Progenitor cell of endocrine pancreas (in vitro differentiated cells): ENCODE results near the gene KLHL3. TPM values are rescaled to one million over a fixed set of nuclear protein-coding genes. Genes with fewer than 3 reads are reported as not detected.

Experiments
- DNase-seq: peaks from one replicate; pipeline ENCODE4 v3.0.0; 2021; ENCODE audit warnings: low spot score; ENCODE audit not compliant: unreplicated experiment
- H3K27ac Mint-ChIP-seq: 2 replicates; pipeline ENCODE4 v1.8.0; 2021; ENCODE audit warnings: mild to moderate bottlenecking, moderate library complexity, mixed read lengths
- H3K27me3 Mint-ChIP-seq: 2 replicates; pipeline ENCODE4 v1.8.0; 2021; ENCODE audit warnings: mixed read lengths
- H3K36me3 Mint-ChIP-seq: 2 replicates; pipeline ENCODE4 v1.8.0; 2022; ENCODE audit warnings: mixed read lengths; ENCODE audit not compliant: insufficient read depth
- H3K4me1 Mint-ChIP-seq: 2 replicates; pipeline ENCODE4 v1.8.0; 2021; ENCODE audit warnings: low read depth, mixed read lengths
- H3K4me3 Mint-ChIP-seq: 2 replicates; pipeline ENCODE4 v1.8.0; 2021; ENCODE audit warnings: low read depth, mild to moderate bottlenecking, moderate library complexity, mixed read lengths
- H3K9me3 Mint-ChIP-seq: 2 replicates; pipeline ENCODE4 v1.8.0; 2021; ENCODE audit warnings: low read depth, mixed read lengths
- total RNA-seq: library from RNA; stranded (reverse); gene quantifications from 2 replicates; pipeline ENCODE4 v1.2.1, GENCODE V29; 2021
- TF ChIP-seq, protein P1 (sequence below): fragments of 200-600 bp; sonication (generic); IDR thresholded peaks from one replicate; pipeline ENCODE4 v1.5.0; 2021; ENCODE audit warnings: antibody characterized with exemption, mild to moderate bottlenecking; ENCODE audit not compliant: unreplicated experiment

The KLHL3 gene
- total RNA-seq, 1 donor from 2014 or later: 34.7 TPM

DNA sequence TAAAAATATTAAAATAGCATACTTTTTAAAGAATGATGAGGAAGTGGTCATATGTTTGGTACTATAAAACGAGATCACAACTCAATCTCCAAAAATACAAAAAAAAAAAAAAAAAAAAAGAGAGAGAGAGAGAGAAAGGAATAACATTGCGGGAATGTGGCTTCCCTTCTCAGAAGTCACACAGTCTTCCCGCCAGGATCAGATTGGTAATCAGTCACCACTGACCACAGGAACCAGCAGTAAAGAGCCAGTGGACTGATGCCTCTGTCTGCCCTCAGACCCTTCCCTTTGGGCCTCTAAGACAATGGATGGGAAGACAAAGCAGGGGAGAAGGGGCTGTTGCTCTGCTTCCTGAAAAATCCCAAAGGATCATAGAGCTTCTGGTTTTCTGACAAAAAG is 104.9 kb downstream of the KLHL3 start:
- peaks cover 12% of the 10 kb centered on the region for H3K36me3 Mint-ChIP-seq
- H3K4me3 Mint-ChIP-seq: no peak overlapping the region
- no peak overlapping the region for H3K27ac Mint-ChIP-seq
- H3K4me1 Mint-ChIP-seq: no peaks in the 10 kb centered on the region
- no peaks in the 10 kb centered on the region for H3K27me3 Mint-ChIP-seq
- TF ChIP-seq, protein P1, sequence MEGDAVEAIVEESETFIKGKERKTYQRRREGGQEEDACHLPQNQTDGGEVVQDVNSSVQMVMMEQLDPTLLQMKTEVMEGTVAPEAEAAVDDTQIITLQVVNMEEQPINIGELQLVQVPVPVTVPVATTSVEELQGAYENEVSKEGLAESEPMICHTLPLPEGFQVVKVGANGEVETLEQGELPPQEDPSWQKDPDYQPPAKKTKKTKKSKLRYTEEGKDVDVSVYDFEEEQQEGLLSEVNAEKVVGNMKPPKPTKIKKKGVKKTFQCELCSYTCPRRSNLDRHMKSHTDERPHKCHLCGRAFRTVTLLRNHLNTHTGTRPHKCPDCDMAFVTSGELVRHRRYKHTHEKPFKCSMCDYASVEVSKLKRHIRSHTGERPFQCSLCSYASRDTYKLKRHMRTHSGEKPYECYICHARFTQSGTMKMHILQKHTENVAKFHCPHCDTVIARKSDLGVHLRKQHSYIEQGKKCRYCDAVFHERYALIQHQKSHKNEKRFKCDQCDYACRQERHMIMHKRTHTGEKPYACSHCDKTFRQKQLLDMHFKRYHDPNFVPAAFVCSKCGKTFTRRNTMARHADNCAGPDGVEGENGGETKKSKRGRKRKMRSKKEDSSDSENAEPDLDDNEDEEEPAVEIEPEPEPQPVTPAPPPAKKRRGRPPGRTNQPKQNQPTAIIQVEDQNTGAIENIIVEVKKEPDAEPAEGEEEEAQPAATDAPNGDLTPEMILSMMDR: no peak
- DNase-seq: no peak
- H3K9me3 Mint-ChIP-seq: peaks cover 9% of the 10 kb centered on the region

DNA sequence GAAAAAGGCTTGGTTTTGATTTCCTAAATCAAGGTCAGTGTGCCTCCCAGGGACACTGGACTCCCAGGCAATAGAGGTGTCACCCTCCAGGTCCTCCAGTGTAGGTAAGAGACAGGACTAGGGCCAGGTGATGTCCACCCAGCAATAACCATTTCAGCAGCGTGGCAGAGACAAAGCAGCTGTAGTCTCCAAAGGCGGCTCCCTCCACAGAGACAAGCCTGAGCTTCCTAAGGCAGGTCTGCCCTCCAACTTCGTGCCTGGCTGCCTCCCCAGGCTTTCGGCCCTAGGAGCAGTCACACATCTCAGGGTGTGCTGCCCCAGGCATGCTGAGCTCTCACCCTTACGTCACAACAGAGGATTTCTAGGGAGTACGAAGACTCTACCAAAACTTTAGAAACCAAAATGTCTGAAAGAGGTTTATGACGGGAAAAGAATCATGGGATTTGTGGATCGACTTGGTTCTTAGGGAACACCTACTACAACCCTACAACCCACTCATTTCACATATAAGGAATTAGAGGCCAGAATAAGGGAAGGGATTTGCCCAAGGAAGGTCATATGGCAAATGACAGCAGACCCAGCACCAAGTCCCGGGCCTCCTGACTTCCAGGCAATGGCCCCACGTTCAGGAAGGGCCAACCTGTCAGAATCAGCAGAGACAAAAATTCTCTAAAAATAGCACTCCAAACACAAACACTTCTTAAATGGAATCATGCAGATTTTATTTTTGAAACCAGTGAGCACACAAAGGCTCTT is 105.5 kb downstream of the KLHL3 start:
- no peak for DNase-seq
- peaks cover 9% of the 10 kb centered on the region for H3K9me3 Mint-ChIP-seq
- no peaks in the 10 kb centered on the region for H3K4me1 Mint-ChIP-seq
- H3K27ac Mint-ChIP-seq: no peak overlapping the region
- TF ChIP-seq, protein P1: no peak
- no peaks in the 10 kb centered on the region for H3K27me3 Mint-ChIP-seq
- H3K36me3 Mint-ChIP-seq: peaks cover 12% of the 10 kb centered on the region
- no peak overlapping the region for H3K4me3 Mint-ChIP-seq

DNA sequence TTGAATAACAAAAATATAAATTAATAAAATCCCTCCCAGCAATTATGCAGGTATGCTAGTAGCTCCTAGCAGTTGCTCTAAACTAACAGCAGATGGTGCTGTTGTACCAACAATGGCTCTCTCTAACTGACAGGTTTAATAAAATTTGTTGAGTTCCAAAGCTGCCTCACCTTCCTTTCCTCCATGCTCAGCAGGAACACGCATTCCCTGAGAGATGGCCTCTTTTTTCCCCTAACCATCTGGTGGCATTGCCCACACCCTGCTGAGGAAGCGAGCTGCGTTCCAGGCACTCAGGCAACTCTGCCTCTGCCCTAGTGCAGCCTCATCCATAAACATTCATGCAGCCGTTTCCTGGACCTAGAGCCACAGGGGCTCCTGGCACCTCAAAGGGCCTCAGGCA is 106.2 kb downstream of the KLHL3 start:
- Mint-ChIP-seq H3K4me1 (no peaks in the 10 kb centered on the region), H3K27ac (no peak overlapping the region), H3K27me3 (no peaks in the 10 kb centered on the region), H3K9me3 (peaks cover 9% of the 10 kb centered on the region), H3K36me3 (peaks cover 13% of the 10 kb centered on the region), H3K4me3 (no peak overlapping the region)
- no peak for DNase-seq
- TF ChIP-seq, protein P1: peak; percentile 97

DNA sequence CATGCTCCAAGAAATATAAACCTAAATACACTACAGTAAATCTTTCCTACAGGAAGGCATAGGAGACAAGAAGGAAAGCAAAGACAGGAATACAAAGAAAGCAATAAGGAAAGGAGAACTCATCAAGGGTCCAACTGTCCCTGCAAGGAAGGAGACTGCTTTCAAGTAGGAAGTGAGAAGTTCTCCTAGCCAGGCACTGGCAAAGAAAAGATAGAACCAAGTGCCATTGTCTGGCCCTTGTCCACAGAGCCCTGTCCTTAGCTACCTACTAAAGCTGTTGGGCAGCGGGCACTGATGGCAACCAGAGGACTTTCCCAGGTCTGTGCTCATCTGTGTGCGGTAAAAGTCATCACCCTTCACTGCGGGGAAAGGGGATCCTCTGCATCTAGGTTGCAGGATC is 108.2 kb downstream of the KLHL3 start:
- TF ChIP-seq, protein P1: no peak
- Mint-ChIP-seq H3K27me3 (no peaks in the 10 kb centered on the region), H3K4me3 (no peak overlapping the region), H3K27ac (no peak overlapping the region), H3K36me3 (peaks cover 12% of the 10 kb centered on the region), H3K4me1 (no peaks in the 10 kb centered on the region), H3K9me3 (peaks cover 9% of the 10 kb centered on the region)
- no peak for DNase-seq

DNA sequence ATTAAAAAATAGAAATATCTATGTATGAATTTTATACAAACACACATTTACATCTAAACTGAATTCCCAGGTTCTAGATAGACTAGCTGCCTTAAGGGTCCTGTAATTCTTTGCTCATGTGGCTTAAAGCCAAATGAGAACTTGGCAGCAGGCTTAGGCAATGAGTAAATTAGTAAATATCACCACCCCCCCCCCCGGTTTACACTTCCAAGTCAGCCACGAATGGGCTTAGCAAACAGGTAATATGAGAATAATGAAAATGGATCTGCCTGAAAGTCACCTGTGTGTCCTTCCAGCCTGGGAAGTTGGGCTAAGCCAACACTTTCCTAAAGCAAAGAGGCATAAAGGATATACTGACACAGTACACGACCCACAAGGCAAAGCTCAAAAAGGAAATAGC is 108.6 kb downstream of the KLHL3 start:
- no peaks in the 10 kb centered on the region for H3K4me1 Mint-ChIP-seq
- no peak overlapping the region for H3K27ac Mint-ChIP-seq
- no peaks in the 10 kb centered on the region for H3K27me3 Mint-ChIP-seq
- H3K4me3 Mint-ChIP-seq: no peak overlapping the region
- peaks cover 5% of the 10 kb centered on the region for H3K9me3 Mint-ChIP-seq
- TF ChIP-seq, protein P1: no peak
- peaks cover 8% of the 10 kb centered on the region for H3K36me3 Mint-ChIP-seq
- no peak for DNase-seq
